ENCODE data around the gene IL1RAPL1.

GRCh38 chrX:29652484-29652883 lies 1065.2 kb downstream of the IL1RAPL1 start:
- TF ChIP-seq CTCF (IDR thresholded peaks at IDR 0.05) (no peak), POLR2A (IDR thresholded peaks at IDR 0.05) (no peak), POLR2AphosphoS5 (IDR thresholded peaks at IDR 0.05) (no peak)

Measured in suprapubic skin (tissue), 4 donors.